KMS-11 (cell line): ENCODE results near the gene LYRM9.

ENCODE experiments used
- H2AFZ ChIP-seq: fragments of 200-600 bp; sonication (generic); 2 replicates; pipeline ENCODE4 v1.6.1; 2016; ENCODE audit warnings: antibody characterized with exemption, mixed run types, low read depth
- H3K27ac ChIP-seq: fragments of 200-600 bp; sonication (generic); 2 replicates; pipeline ENCODE4 v1.6.1; 2016; ENCODE audit warnings: mild to moderate bottlenecking, mixed run types
- H3K27me3 ChIP-seq: fragments of 200-600 bp; sonication (generic); 2 replicates; pipeline ENCODE4 v1.6.1; 2017; ENCODE audit warnings: mild to moderate bottlenecking, low read depth, mixed run types, moderate library complexity; ENCODE audit not compliant: insufficient read depth
- H3K36me3 ChIP-seq: fragments of 200-600 bp; sonication (generic); 2 replicates; pipeline ENCODE4 v1.6.1; 2017; ENCODE audit warnings: mild to moderate bottlenecking, mixed run types; ENCODE audit not compliant: insufficient read depth
- H3K4me1 ChIP-seq: fragments of 200-600 bp; sonication (generic); 2 replicates; pipeline ENCODE4 v1.6.1; 2016; ENCODE audit warnings: mild to moderate bottlenecking, low read depth, mixed run types; ENCODE audit not compliant: poor library complexity, severe bottlenecking
- H3K4me2 ChIP-seq: fragments of 200-600 bp; sonication (generic); 2 replicates; pipeline ENCODE4 v1.7.0; 2016; ENCODE audit warnings: mild to moderate bottlenecking, mixed run types
- H3K4me3 ChIP-seq: fragments of 200-600 bp; sonication (generic); IDR thresholded peaks from 2 replicates; pipeline ENCODE4 v1.6.1; 2017; ENCODE audit warnings: low read depth, low read length, mixed read lengths; ENCODE audit not compliant: insufficient read depth
- H3K79me2 ChIP-seq: fragments of 200-600 bp; sonication (generic); 2 replicates; pipeline ENCODE4 v1.6.1; 2016; ENCODE audit warnings: low read depth, mixed run types; ENCODE audit not compliant: insufficient read depth
- H3K9ac ChIP-seq: fragments of 200-600 bp; sonication (generic); 2 replicates; pipeline ENCODE4 v1.6.1; 2016; ENCODE audit warnings: mild to moderate bottlenecking, mixed run types
- H4K20me1 ChIP-seq: fragments of 200-600 bp; sonication (generic); 2 replicates; pipeline ENCODE4 v1.6.1; 2016; ENCODE audit warnings: mild to moderate bottlenecking, mixed run types; ENCODE audit not compliant: insufficient read depth
- TF ChIP-seq, protein P1 (sequence below): fragments of 200-600 bp; sonication (generic); conservative IDR thresholded peaks from 2 replicates; pipeline ENCODE4 v1.6.1; 2017; ENCODE audit warnings: low read depth, mild to moderate bottlenecking, antibody characterized with exemption, low read length, moderate library complexity, mixed read lengths

Gene LYRM9

DNA sequence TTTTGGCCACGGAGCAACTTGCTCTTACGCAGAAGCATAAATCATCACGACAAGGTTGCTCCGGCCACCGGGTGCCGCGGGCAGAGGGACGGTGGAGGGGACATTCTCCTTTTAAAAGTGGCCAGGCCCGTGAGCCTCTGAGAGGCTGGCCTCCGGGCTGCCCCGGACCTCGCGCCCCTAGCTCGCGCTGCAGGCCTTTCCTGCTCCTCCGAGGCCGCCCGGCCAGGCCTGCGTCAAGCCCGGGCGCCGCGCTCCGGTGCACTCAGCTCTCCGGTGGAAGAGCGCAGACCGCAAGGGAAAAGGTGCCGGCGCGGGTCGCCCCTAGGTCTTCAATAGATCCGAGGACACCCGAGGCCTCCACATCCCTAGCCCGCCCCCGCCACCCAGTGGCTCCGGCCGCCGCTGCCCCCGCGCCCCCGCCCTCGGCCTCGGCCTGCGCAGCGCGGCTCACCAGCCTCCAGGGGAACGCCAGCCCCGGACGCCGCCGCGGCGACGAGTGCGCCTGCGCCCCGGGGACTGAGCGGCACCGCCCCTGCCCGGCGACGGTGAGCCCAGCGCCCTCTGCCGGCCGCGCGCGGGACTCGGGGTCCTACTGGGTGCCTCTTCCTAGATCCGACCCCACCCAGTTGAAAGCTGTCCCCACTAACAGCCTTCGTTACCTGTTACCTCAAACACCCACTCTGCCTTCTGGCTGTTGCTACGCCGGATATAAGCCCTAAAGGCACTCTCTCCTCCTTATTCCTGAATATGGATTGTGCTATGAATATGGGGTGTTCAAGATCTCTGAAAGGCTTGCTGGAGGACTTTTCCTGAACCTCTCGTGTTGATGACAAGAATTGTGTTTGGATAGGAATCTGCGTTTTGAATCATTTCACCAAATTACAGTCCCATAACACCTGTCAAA is at the start of gene LYRM9:
LYRM9 (minus strand) TSS at position 500 of the 904 bp plus-strand sequence. CDS start 10,671 bp downstream, outside the sequence.
- no peak within 1 kb of the TSS for H3K4me3 ChIP-seq
- H3K36me3 ChIP-seq, result no peaks in the 10 kb centered on the region
- TF ChIP-seq, protein P1, sequence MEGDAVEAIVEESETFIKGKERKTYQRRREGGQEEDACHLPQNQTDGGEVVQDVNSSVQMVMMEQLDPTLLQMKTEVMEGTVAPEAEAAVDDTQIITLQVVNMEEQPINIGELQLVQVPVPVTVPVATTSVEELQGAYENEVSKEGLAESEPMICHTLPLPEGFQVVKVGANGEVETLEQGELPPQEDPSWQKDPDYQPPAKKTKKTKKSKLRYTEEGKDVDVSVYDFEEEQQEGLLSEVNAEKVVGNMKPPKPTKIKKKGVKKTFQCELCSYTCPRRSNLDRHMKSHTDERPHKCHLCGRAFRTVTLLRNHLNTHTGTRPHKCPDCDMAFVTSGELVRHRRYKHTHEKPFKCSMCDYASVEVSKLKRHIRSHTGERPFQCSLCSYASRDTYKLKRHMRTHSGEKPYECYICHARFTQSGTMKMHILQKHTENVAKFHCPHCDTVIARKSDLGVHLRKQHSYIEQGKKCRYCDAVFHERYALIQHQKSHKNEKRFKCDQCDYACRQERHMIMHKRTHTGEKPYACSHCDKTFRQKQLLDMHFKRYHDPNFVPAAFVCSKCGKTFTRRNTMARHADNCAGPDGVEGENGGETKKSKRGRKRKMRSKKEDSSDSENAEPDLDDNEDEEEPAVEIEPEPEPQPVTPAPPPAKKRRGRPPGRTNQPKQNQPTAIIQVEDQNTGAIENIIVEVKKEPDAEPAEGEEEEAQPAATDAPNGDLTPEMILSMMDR, result peak; percentile 73
- no peaks in the 10 kb centered on the region for H4K20me1 ChIP-seq
- peak within 1 kb of the TSS; percentile 19; the same call in 1 of the 2 replicates for H3K9ac ChIP-seq
- peak within 1 kb of the TSS; percentile 85 for H2AFZ ChIP-seq
- H3K27ac ChIP-seq, result no peak within 1 kb of the TSS
- H3K79me2 ChIP-seq, result no peaks in the 10 kb centered on the region
- H3K4me2 ChIP-seq, result peak within 1 kb of the TSS; percentile 67
- peaks cover 6% of the 10 kb centered on the region for H3K4me1 ChIP-seq
- H3K27me3 ChIP-seq, result no peaks in the 10 kb centered on the region

DNA sequence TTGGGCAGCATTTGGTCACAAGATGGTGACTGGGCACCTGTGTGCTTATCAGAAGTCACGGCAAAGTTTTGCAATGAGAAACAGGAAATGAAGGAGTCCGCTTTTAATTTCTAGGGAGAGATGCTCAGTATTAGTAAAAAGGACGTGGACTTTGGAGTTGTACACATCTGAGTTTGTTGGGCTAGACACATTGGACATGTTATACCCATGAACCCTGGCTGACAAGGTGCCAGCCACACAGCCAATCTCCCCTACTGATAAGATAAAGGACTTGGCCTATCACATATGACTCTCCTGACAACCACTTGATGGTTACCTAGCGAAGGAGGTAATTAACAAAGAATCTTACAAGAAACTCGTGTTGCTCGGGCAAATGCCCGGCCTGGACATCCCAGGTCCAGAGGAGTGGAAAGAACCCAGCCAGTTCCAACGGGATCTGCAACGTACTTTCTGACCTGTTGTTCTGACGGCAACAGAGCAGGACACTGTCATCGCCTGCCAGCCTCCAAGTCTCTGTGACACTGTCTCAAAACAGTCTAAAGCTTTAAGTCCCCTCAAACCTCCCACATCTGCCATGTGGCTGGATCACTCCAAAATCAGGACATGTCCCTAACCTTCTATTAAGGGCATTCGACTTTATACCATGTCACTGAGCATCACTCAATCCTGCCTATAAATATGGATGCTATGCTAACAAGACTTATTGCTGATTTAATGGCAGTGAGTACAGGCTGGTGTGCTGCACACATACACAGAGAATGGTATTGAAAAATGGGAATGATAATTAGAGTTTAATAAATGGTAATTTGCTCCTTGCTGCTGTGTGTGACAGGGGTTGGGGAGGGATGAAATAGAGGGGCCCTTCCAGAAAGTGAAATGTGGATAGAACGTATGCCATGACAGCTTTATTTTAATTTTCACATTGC is 47.6 kb upstream of the LYRM9 start:
- Histone ChIP-seq H3K27ac (no peak overlapping the region), H4K20me1 (no peaks in the 10 kb centered on the region), H3K36me3 (no peaks in the 10 kb centered on the region), H2AFZ (no peak overlapping the region), H3K4me2 (no peak overlapping the region), H3K4me1 (no peaks in the 10 kb centered on the region), H3K4me3 (no peak overlapping the region), H3K9ac (no peak overlapping the region), H3K27me3 (no peaks in the 10 kb centered on the region), H3K79me2 (no peaks in the 10 kb centered on the region)
- TF ChIP-seq, protein P1, result no peak

DNA sequence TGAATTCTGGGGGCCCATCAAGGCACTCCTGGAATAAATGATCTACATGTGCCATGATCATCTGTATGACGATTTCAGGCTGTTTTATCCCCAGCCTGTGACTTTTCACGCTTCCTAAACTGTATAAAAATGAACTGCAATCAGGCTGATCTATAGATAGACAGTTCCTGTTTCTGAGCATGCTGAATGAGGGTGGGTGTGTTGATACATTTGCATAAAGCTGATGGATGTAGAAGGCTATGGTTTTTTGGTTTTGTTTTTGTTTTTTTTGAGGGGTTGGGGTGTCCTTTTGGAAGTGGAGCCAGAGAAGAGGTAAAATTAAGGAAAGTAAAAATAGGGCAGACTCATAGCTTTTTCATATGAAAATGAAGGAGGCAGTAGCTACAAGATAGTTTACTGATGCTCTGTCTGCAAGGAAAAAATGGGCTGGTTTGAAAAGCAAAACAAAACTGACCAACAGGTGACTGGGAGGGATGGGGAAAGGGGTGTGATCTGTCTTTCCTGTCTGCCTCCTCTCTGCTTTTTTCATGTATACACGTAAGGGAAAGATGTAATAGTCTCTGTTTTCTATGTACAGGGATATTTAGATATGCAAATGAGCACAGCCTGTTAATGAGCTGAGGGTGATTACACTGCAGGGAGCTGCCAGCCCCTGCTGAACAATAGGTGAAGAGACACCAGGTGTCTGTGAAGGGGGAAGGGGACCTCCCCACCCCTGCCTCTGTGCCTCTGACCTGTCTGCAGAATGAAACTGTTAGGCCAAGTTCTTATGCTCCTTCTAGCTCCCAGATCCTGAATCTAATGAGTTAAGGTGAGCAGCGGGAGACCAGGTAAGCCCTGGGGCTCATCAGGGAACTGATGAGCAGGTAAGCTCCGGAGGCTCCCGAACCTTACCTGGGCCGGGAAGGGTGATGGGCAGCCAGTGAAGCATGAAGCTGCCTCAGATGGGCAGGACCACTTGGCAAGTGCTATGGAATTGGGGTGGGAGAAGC is 46.6 kb upstream of the LYRM9 start:
- H3K79me2 ChIP-seq, result no peaks in the 10 kb centered on the region
- no peaks in the 10 kb centered on the region for H4K20me1 ChIP-seq
- H3K27me3 ChIP-seq, result no peaks in the 10 kb centered on the region
- no peaks in the 10 kb centered on the region for H3K36me3 ChIP-seq
- no peaks in the 10 kb centered on the region for H3K4me1 ChIP-seq
- no peak overlapping the region for H3K9ac ChIP-seq
- no peak overlapping the region for H2AFZ ChIP-seq
- TF ChIP-seq, protein P1, result no peak
- H3K4me3 ChIP-seq, result no peak overlapping the region
- no peak overlapping the region for H3K4me2 ChIP-seq
- no peak overlapping the region for H3K27ac ChIP-seq

DNA sequence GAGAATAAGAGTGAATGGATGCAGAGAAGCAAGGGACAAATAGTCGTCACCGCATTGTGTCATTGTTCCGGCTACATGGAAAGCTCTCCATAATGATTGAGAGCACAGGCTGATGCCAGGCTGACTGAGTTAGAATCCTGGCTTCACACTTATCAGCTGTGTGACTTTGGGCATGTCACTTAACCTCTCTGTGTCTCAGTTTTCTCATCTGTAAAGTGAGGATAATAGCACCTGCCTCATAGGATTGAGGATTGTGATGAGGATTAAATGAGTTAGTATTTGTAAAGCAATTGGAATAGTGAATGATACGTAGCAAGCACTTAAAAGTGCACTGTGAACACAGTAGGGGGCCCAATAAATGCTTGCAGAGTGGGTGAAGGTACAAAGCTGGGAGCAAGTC is 45.7 kb upstream of the LYRM9 start:
- Histone ChIP-seq H3K4me2 (no peak overlapping the region), H3K9ac (no peak overlapping the region), H3K79me2 (no peaks in the 10 kb centered on the region), H4K20me1 (no peaks in the 10 kb centered on the region), H2AFZ (no peak overlapping the region), H3K27me3 (no peaks in the 10 kb centered on the region), H3K27ac (no peak overlapping the region), H3K36me3 (no peaks in the 10 kb centered on the region), H3K4me1 (no peaks in the 10 kb centered on the region), H3K4me3 (no peak overlapping the region)
- TF ChIP-seq, protein P1, result no peak
